IPS-20b (cell line): ENCODE results near the gene VAV3.

Source experiments
- H3K27ac ChIP-seq: one replicate; pipeline ENCODE4 v1.5.1; 2013; ENCODE audit warnings: low read length
- H3K27me3 ChIP-seq: 2 replicates; pipeline ENCODE4 v1.6.1; 2013; ENCODE audit warnings: mild to moderate bottlenecking, low read length, inconsistent platforms; ENCODE audit not compliant: insufficient read depth
- H3K36me3 ChIP-seq: 2 replicates; pipeline ENCODE4 v1.6.1; 2013; ENCODE audit warnings: low read depth, mild to moderate bottlenecking, inconsistent platforms, low read length, moderate library complexity; ENCODE audit not compliant: insufficient read depth
- H3K4me1 ChIP-seq: 2 replicates; pipeline ENCODE4 v1.6.1; 2013; ENCODE audit warnings: mild to moderate bottlenecking, control low read depth, inconsistent platforms, low read length, moderate library complexity; ENCODE audit not compliant: insufficient read depth
- H3K4me3 ChIP-seq: 2 replicates; pipeline ENCODE4 v1.5.1; 2013; ENCODE audit warnings: mild to moderate bottlenecking, low read length, inconsistent platforms
- H3K9ac ChIP-seq: 2 replicates; pipeline ENCODE4 v1.6.1; 2013; ENCODE audit warnings: low read depth, mild to moderate bottlenecking, inconsistent platforms, low read length, moderate library complexity
- H3K9me3 ChIP-seq: 2 replicates; pipeline ENCODE4 v1.6.1; 2013; ENCODE audit warnings: mild to moderate bottlenecking, low read depth, low read length, inconsistent platforms; ENCODE audit not compliant: insufficient read depth

The VAV3 gene

GRCh38 chr1:107927820-107928219 lies 37.2 kb downstream of the VAV3 start:
- no peaks in the 10 kb centered on the region for H3K9me3 ChIP-seq
- no peaks in the 10 kb centered on the region for H3K36me3 ChIP-seq
- H3K27ac ChIP-seq = no peak overlapping the region
- H3K9ac ChIP-seq = no peak overlapping the region
- H3K4me3 ChIP-seq = no peak overlapping the region
- H3K27me3 ChIP-seq = no peaks in the 10 kb centered on the region
- H3K4me1 ChIP-seq = no peaks in the 10 kb centered on the region

GRCh38 chr1:107926436-107927080 lies 38.4 kb downstream of the VAV3 start:
- H3K4me1 ChIP-seq = no peaks in the 10 kb centered on the region

GRCh38 chr1:107925565-107925964 lies 39.4 kb downstream of the VAV3 start:
- Histone ChIP-seq H3K27ac (no peak overlapping the region), H3K9me3 (no peaks in the 10 kb centered on the region), H3K4me1 (no peaks in the 10 kb centered on the region), H3K36me3 (no peaks in the 10 kb centered on the region), H3K27me3 (no peaks in the 10 kb centered on the region), H3K4me3 (no peak overlapping the region), H3K9ac (no peak overlapping the region)

More at GRCh38 chr1:107926436-107927080, 38.4 kb downstream of the VAV3 start:
- no peak overlapping the region for H3K27ac ChIP-seq
- H3K36me3 ChIP-seq = no peaks in the 10 kb centered on the region
- H3K4me3 ChIP-seq = no peak overlapping the region
- no peaks in the 10 kb centered on the region for H3K9me3 ChIP-seq
- no peaks in the 10 kb centered on the region for H3K27me3 ChIP-seq
- H3K9ac ChIP-seq = no peak overlapping the region

DNA sequence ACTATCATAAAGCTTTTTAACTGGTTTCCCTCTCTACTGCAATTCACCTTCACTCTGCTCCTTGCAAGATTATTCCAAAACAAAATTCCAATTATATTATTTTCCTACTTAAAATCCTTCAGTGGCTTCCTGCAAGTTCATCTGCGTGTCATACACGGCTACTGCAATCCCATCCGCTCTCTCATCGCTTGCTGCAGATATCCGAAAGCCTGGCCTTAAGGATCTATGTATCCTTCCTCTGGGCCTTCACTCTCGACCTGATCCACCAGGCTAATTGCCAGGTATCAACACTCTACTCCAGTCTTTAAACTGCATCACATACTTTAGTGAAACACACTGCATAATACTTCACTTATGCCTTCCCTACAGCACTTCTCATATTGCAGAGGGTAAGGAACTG lies 44.0 kb downstream of the VAV3 start:
- H3K36me3 ChIP-seq = no peaks in the 10 kb centered on the region
- no peak overlapping the region for H3K9ac ChIP-seq
- H3K4me3 ChIP-seq = no peak overlapping the region
- no peaks in the 10 kb centered on the region for H3K9me3 ChIP-seq
- H3K27me3 ChIP-seq = no peaks in the 10 kb centered on the region
- no peaks in the 10 kb centered on the region for H3K4me1 ChIP-seq
- H3K27ac ChIP-seq = no peak overlapping the region

GRCh38 chr1:107920561-107920960 lies 44.4 kb downstream of the VAV3 start:
- Histone ChIP-seq H3K9ac (no peak overlapping the region), H3K36me3 (no peaks in the 10 kb centered on the region)

GRCh38 chr1:107919953-107920352 lies 45.0 kb downstream of the VAV3 start:
- H3K27ac ChIP-seq = no peak overlapping the region
- no peaks in the 10 kb centered on the region for H3K9me3 ChIP-seq
- H3K4me1 ChIP-seq = 0 out of 2 replicates have a peak, but pooled peaks cover 3% of the 10 kb centered on the region
- no peak overlapping the region for H3K4me3 ChIP-seq
- H3K36me3 ChIP-seq = no peaks in the 10 kb centered on the region
- H3K9ac ChIP-seq = no peak overlapping the region
- no peaks in the 10 kb centered on the region for H3K27me3 ChIP-seq

More at GRCh38 chr1:107920561-107920960, 44.4 kb downstream of the VAV3 start:
- Histone ChIP-seq H3K4me3 (no peak overlapping the region), H3K9me3 (no peaks in the 10 kb centered on the region), H3K4me1 (no peaks in the 10 kb centered on the region), H3K27me3 (no peaks in the 10 kb centered on the region), H3K27ac (no peak overlapping the region)

GRCh38 chr1:107914119-107914765 lies 50.7 kb downstream of the VAV3 start:
- Histone ChIP-seq H3K4me1 (0 out of 2 replicates have a peak, but pooled peaks cover 3% of the 10 kb centered on the region), H3K9me3 (no peaks in the 10 kb centered on the region), H3K9ac (no peak overlapping the region), H3K27me3 (no peaks in the 10 kb centered on the region), H3K4me3 (no peak overlapping the region), H3K27ac (no peak overlapping the region), H3K36me3 (no peaks in the 10 kb centered on the region)

- H3K4me3 ChIP-seq = no peak overlapping the region
- H3K9ac ChIP-seq = no peak overlapping the region
- no peaks in the 10 kb centered on the region for H3K27me3 ChIP-seq
- H3K9me3 ChIP-seq = no peaks in the 10 kb centered on the region
- H3K4me1 ChIP-seq = 0 out of 2 replicates have a peak, but pooled peaks cover 3% of the 10 kb centered on the region
- H3K36me3 ChIP-seq = no peaks in the 10 kb centered on the region
- H3K27ac ChIP-seq = no peak overlapping the region
Measured at GRCh38 chr1:107912656-107913055, 52.3 kb downstream of the VAV3 start.

DNA sequence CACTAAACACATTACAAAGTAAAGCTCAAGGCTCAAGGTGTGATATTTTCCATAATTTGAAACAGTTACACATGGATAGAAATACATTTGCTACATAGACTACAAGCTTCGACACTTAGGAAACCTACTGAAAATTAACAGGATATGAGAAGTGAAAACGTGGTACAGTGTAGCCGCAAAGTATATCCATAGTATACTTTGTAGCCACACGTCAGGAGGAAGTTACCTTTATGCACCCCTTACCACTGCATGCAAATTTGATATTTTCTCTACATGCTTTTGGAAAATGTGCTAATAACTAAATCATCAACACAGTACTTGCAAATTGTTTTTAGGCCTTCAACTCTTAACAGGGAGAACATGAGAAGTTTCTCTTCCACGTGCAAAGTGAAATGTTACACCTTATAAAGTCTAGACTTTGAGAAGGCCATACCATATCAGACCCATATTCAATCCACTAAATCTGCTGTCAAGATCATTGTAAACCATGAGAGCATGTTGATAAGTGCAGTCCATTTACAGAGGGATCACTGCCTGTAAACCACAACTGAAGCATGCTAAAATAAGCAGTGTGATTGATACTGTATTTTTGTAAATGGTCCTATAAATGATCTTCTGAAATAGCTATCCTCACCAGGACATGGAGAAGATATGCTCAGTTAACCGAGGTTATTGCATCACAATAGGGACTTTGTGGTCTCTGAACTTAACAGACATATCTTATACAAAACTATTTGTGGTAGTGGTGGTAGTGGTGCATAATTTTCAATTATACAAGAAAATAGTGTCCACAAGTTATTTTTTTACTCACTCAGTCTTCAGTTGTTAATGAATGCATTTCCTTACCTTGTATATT lies 64.7 kb downstream of the VAV3 start:
- Histone ChIP-seq H3K4me1 (peaks cover 11% of the 10 kb centered on the region; the same call in 1 of the 2 replicates), H3K4me3 (no peak overlapping the region), H3K9me3 (no peaks in the 10 kb centered on the region), H3K36me3 (no peaks in the 10 kb centered on the region), H3K9ac (no peak overlapping the region), H3K27ac (no peak overlapping the region), H3K27me3 (no peaks in the 10 kb centered on the region)

DNA sequence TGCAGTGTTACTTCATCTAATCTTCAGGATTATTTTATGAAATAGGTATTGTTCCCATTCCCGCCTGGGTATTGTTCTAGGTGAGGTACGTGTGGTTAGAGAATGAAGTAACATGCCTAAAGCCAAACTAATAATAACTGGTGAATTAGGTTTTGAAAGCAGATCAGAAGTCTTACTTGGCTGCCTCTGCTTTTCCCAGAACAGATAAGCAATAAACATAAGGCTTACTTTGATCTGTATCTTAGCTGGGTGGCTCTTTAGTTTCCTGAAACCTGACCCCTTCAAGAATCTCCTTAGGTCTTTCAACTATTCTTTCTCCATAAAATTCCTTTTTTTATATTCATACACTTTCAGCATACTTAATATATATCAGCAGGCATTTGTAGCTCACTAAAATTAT lies 65.3 kb downstream of the VAV3 start:
- Histone ChIP-seq H3K27me3 (no peaks in the 10 kb centered on the region), H3K9me3 (no peaks in the 10 kb centered on the region), H3K9ac (no peak overlapping the region), H3K36me3 (no peaks in the 10 kb centered on the region), H3K4me3 (no peak overlapping the region), H3K4me1 (peaks cover 13% of the 10 kb centered on the region; the same call in 1 of the 2 replicates), H3K27ac (no peak overlapping the region)

DNA sequence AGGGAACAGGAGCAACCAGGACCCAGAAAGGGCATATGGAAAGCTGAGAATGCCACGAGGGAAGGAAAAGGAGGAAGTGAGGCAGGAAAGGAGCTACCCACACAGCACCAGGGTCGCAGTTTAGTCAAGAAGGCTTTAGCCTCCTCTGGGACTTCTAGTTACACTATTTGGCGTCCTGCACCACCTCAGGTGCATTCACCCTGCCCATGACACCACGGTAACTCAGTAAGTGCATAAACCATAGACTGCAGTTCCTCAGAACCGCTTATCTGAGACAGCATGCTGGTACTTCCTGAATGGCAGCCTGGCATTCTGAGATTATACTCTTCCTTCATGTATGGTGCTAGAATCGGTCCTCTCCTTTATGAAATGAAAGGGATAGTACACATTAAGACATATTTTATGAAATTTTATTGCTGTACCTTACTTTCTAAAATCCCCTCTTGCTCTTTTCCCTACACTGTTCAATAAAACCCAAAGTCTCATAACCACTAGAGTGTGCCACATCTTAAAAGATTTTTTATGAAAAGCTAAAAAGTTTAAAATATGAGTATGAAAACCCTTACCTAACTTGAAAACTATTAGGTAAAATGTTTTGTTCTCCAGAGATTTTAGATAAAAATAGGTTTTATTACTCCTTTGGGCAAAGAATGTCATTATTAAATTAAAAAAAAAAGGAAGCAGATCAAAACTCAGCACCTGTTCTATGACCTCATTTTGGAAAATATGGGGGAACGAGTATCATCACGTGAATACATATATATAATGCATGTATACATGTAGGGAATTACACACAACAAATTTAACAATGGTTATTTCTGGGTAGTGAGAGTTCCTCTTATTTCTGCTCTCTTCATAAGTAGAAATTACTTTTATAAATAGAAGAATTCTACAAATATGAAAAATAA lies 67.3 kb downstream of the VAV3 start:
- peaks cover 13% of the 10 kb centered on the region; the same call in 1 of the 2 replicates for H3K4me1 ChIP-seq
- no peaks in the 10 kb centered on the region for H3K27me3 ChIP-seq
- H3K4me3 ChIP-seq = no peak overlapping the region
- no peaks in the 10 kb centered on the region; the same call in 1 of the 2 replicates for H3K9me3 ChIP-seq
- no peaks in the 10 kb centered on the region for H3K36me3 ChIP-seq
- no peak overlapping the region for H3K9ac ChIP-seq
- no peak overlapping the region for H3K27ac ChIP-seq
